Vagina (tissue), 2 donors: ENCODE measurements around the gene SV2B. TPM values are rescaled to one million over a fixed set of nuclear protein-coding genes. Genes with fewer than 3 reads are reported as not detected.
A peak's percentile ranks its signal among the peaks of the same experiment; 100 is the strongest.

Experiments used
- DNase-seq, 2 donors: peaks; one replicate each; pipeline ENCODE4 v3.0.0-alpha.2; 2017; ENCODE audit errors: extremely low spot score in 2 of 2
- H3K27ac ChIP-seq: fragments of 200-600 bp; sonication (generic); one replicate; pipeline ENCODE4 v1.5.1; 2019
- H3K27me3 ChIP-seq: fragments of 200-600 bp; sonication (generic); one replicate; pipeline ENCODE4 v1.5.1; 2019
- H3K36me3 ChIP-seq, 2 donors: fragments of 200-600 bp; sonication (generic); one replicate each; pipeline ENCODE4 v1.5.1; 2017 to 2019
- H3K4me1 ChIP-seq: fragments of 200-600 bp; sonication (generic); one replicate; pipeline ENCODE4 v1.5.1; 2019
- H3K4me3 ChIP-seq, 2 donors: fragments of 200-600 bp; sonication (generic); 1 replicate in 1 of 2; 2 replicates in 1 of 2; pipeline ENCODE4 v1.5.1; 2016 to 2019
- H3K9me3 ChIP-seq: fragments of 200-600 bp; sonication (generic); one replicate; pipeline ENCODE4 v1.5.1; 2019
- POLR2A ChIP-seq, 2 donors: fragments of 450-650 bp; IDR thresholded peaks; one replicate each; pipeline ENCODE4 v1.6.1; 2017; ENCODE audit warnings: antibody characterized with exemption in 2 of 2, mild to moderate bottlenecking in 2 of 2, moderate library complexity in 2 of 2
- POLR2AphosphoS5 ChIP-seq, 2 donors: sonication (generic); formaldehyde crosslinking; IDR thresholded peaks; one replicate each; pipeline ENCODE4 v1.9.0; 2017; ENCODE audit warnings: antibody characterized with exemption in 2 of 2, mild to moderate bottlenecking in 2 of 2, low read depth in 1 of 2; ENCODE audit not compliant: insufficient read depth in 1 of 2
- intact Hi-C: fragments of 100-400 bp; cut with DNase I; formaldehyde crosslinking; loops from one replicate; pipeline ENCODE4 v1.15.1; 2023
- total RNA-seq: library from RNA; depleted of rRNA; stranded (reverse); fragments of >200 nt; gene quantifications from one replicate; pipeline ENCODE4 v1.2.3, GENCODE V29; 2016
- TF ChIP-seq, protein P1 (sequence below), 3 experiments: fragments of 450-650 bp in 2 of 3; fragments of 200-600 bp in 1 of 3; sonication (generic) in 1 of 3; IDR thresholded peaks; one replicate each; pipeline ENCODE4 v1.5.1; 2017 to 2019; ENCODE audit warnings: antibody characterized with exemption in 3 of 3, mild to moderate bottlenecking in 2 of 3, moderate library complexity in 2 of 3

The SV2B gene
- total RNA-seq, 1 donor from 2014 or later = 3.2 TPM

- intact Hi-C loops = no loop called here
- H3K4me3 ChIP-seq = no peak overlapping the region
- DNase-seq = no peak
These were observed 194.7 kb downstream of the SV2B start for GRCh38 chr15:91294795-91295194.

GRCh38 chr15:91298101-91298500, 198.0 kb downstream of the SV2B start:
- Histone ChIP-seq H3K27ac (no peak overlapping the region), H3K4me1 (no peaks in the 10 kb centered on the region), H3K27me3 (no peaks in the 10 kb centered on the region), H3K4me3 (no peak overlapping the region), H3K9me3 (no peaks in the 10 kb centered on the region), H3K36me3 (no peaks in the 10 kb centered on the region)
- TF ChIP-seq, protein P1, sequence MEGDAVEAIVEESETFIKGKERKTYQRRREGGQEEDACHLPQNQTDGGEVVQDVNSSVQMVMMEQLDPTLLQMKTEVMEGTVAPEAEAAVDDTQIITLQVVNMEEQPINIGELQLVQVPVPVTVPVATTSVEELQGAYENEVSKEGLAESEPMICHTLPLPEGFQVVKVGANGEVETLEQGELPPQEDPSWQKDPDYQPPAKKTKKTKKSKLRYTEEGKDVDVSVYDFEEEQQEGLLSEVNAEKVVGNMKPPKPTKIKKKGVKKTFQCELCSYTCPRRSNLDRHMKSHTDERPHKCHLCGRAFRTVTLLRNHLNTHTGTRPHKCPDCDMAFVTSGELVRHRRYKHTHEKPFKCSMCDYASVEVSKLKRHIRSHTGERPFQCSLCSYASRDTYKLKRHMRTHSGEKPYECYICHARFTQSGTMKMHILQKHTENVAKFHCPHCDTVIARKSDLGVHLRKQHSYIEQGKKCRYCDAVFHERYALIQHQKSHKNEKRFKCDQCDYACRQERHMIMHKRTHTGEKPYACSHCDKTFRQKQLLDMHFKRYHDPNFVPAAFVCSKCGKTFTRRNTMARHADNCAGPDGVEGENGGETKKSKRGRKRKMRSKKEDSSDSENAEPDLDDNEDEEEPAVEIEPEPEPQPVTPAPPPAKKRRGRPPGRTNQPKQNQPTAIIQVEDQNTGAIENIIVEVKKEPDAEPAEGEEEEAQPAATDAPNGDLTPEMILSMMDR (IDR thresholded peaks at IDR 0.05) = no peak
- TF ChIP-seq POLR2AphosphoS5 (IDR thresholded peaks at IDR 0.05; ENCODE audit: insufficient read depth in 1 of 2, low read depth in 1 of 2) (no peak), POLR2A (IDR thresholded peaks at IDR 0.05) (no peak)
- intact Hi-C loops = no loop called here
- no peak for DNase-seq

More at GRCh38 chr15:91294795-91295194, 194.7 kb downstream of the SV2B start:
- TF ChIP-seq POLR2A (IDR thresholded peaks at IDR 0.05) (no peak), POLR2AphosphoS5 (IDR thresholded peaks at IDR 0.05; ENCODE audit: insufficient read depth in 1 of 2, low read depth in 1 of 2) (no peak)
- TF ChIP-seq, protein P1 (IDR thresholded peaks at IDR 0.05) = no peak
- no peaks in the 10 kb centered on the region for H3K27me3 ChIP-seq
- no peaks in the 10 kb centered on the region for H3K36me3 ChIP-seq
- H3K27ac ChIP-seq = no peak overlapping the region
- no peaks in the 10 kb centered on the region for H3K4me1 ChIP-seq
- H3K9me3 ChIP-seq = no peaks in the 10 kb centered on the region

DNA sequence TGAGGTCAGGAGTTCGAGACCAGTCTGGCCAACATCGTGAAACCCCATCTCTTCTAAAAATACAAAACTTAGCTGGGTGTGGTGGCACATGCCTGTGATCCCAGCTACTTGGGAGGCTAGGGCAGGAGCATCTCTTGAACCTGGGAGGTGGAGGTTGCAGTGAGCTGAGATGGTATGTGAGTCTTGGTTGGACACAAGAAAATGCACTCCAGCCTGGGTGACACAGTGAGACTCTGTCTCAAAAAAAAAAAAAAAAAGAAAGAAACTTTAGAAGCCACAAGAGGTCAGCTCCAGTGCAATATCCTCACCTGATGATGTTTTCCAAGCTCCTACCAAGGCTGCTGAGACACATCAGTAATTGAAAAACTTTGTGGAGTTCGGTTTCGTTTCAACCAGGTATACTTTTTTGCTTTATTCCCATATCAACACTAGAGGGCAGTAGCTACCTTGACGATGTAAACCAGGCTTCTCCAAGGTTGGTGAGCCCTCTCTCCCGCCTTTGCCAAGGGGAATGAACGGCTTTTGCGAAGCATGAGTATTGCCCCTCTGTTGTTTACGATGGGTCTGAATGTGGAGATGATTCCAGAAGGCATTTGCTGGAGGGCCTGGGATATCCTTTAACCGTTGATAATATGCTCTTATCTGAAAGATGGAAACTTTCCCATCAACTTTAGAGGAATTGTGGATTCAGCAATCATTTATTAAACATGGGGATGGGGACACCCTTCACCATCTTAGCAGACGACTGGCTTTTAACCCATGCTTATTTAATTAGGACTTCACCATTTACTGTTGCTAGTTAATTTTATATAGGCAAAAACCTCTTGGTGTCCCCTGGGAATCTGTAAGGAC, 202.8 kb downstream of the SV2B start:
- intact Hi-C loops = loop anchor here (5.0 kb wide), 1 partner anchor 774 kb away; no protein-coding TSS in a partner anchor
- no peak for TF ChIP-seq POLR2A (IDR thresholded peaks at IDR 0.05)
- TF ChIP-seq, protein P1 (IDR thresholded peaks at IDR 0.05) = peak; percentile 45 to 73 (median 48)
- no peaks in the 10 kb centered on the region for H3K36me3 ChIP-seq
- no peaks in the 10 kb centered on the region for H3K27me3 ChIP-seq
- no peaks in the 10 kb centered on the region for H3K4me1 ChIP-seq
- H3K4me3 ChIP-seq = no peak overlapping the region
- no peak overlapping the region for H3K27ac ChIP-seq
- H3K9me3 ChIP-seq = no peaks in the 10 kb centered on the region
- no peak for DNase-seq

DNA sequence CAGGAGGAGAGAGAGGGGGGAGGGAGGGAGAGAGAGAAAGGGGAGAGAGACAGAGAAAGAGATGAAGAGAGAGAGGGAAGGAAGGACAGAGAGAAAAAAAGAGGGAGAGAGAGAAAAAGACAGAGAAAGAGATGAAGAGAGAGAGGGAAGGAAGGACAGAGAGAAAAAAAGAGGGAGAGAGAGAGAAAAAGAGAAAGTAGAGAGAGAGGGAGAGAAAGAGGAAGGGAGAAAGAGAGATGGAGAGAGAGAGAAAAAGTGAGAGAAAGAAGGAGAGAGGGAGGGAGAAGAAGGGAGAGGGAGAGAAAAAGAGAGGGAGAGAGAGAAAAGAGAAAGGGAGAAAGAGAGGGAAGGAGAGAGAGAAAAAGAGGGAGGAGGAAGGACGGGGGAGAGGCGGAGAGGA, 204.2 kb downstream of the SV2B start:
- Histone ChIP-seq H3K27ac (no peak overlapping the region), H3K9me3 (no peaks in the 10 kb centered on the region), H3K36me3 (no peaks in the 10 kb centered on the region), H3K4me1 (no peaks in the 10 kb centered on the region), H3K4me3 (no peak overlapping the region), H3K27me3 (no peaks in the 10 kb centered on the region)
- no peak for DNase-seq
- intact Hi-C loops = loop anchor here (5.0 kb wide), 1 partner anchor 773 kb away; no protein-coding TSS in a partner anchor
- TF ChIP-seq, protein P1 (IDR thresholded peaks at IDR 0.05) = no peak
- TF ChIP-seq POLR2AphosphoS5 (IDR thresholded peaks at IDR 0.05; ENCODE audit: insufficient read depth in 1 of 2, low read depth in 1 of 2) (no peak), POLR2A (IDR thresholded peaks at IDR 0.05) (no peak)

DNA sequence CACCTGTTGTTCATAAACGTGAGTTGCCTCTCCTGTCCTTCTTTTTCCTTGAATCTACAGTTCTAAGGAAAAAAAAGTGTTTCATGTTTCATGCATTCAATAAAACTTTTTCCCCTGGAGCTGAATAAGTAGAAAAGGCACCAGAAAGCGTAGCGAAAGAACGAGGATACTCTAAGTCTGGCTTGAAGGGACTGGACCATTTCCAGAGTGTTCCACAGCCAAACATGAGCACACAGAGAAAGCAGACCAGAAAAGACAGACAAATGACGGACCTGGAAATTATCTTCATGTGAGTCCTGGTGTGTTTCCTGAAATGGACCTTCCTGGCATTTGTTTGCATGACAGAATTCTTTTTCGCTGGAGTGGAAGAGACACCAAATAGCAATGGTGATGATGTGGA, 204.7 kb downstream of the SV2B start:
- Histone ChIP-seq H3K27me3 (no peaks in the 10 kb centered on the region), H3K36me3 (no peaks in the 10 kb centered on the region), H3K4me1 (no peaks in the 10 kb centered on the region), H3K4me3 (no peak overlapping the region), H3K27ac (no peak overlapping the region), H3K9me3 (no peaks in the 10 kb centered on the region)
- TF ChIP-seq POLR2A (IDR thresholded peaks at IDR 0.05) (no peak), POLR2AphosphoS5 (IDR thresholded peaks at IDR 0.05; ENCODE audit: insufficient read depth in 1 of 2, low read depth in 1 of 2) (no peak)
- TF ChIP-seq, protein P1 (IDR thresholded peaks at IDR 0.05) = no peak
- intact Hi-C loops = loop anchor here (5.0 kb wide), 1 partner anchor 773 kb away; no protein-coding TSS in a partner anchor
- no peak for DNase-seq
